PC-9 (cell line): ENCODE data around the gene MICA. TPM values are rescaled to one million over a fixed set of nuclear protein-coding genes. Genes with fewer than 3 reads are reported as not detected.

Source experiments
- BruUV-seq: library from RNA; stranded (reverse); fragments of 400-500 nt; replicated peaks from 2 replicates; lab custom pipeline; 2021; lab: Mats Ljungman, UMichigan
- CTCF ChIA-PET: fragments of 300-600 bp; sonication (Branson Sonifier 250); formaldehyde crosslinking; loops from one replicate; lab custom pipeline; 2022; ENCODE audit warnings: antibody characterized with exemption; lab: Charles Lee
- POLR2A ChIA-PET: fragments of 300-600 bp; sonication (Branson Sonifier 250); formaldehyde crosslinking; loops from one replicate; lab custom pipeline; 2022; ENCODE audit warnings: antibody characterized with exemption; ENCODE audit not compliant: unreplicated experiment; lab: Charles Lee
- DNase-seq, 2 experiments: peaks; one replicate each; pipeline versions ENCODE4 v3.0.0 to v3.0.0-alpha.2; 2015 to 2022; ENCODE audit warnings: mixed read lengths in 1 of 2
- H2AFZ ChIP-seq: fragments of 200-600 bp; sonication (generic); 2 replicates; pipeline ENCODE4 v1.8.1; 2017; ENCODE audit warnings: antibody characterized with exemption
- H3F3A ChIP-seq: fragments of 200-600 bp; sonication (generic); 2 replicates; pipeline ENCODE4 v1.8.1; 2017; ENCODE audit warnings: antibody characterized with exemption, mild to moderate bottlenecking, low read depth; ENCODE audit not compliant: insufficient read depth
- H3K27ac ChIP-seq: fragments of 200-600 bp; sonication (generic); 2 replicates; pipeline ENCODE4 v1.6.1; 2016; ENCODE audit warnings: mixed run types
- H3K27me3 ChIP-seq: fragments of 200-600 bp; sonication (generic); 2 replicates; pipeline ENCODE4 v1.6.1; 2016; ENCODE audit warnings: low read depth, mixed run types; ENCODE audit not compliant: insufficient read depth
- H3K36me3 ChIP-seq: fragments of 200-600 bp; sonication (generic); 2 replicates; pipeline ENCODE4 v1.6.1; 2016; ENCODE audit warnings: low read depth, mixed run types
- H3K4me1 ChIP-seq: fragments of 200-600 bp; sonication (generic); replicated peaks from 2 replicates; pipeline ENCODE4 v1.6.1; 2016; ENCODE audit warnings: mixed run types; ENCODE audit not compliant: insufficient read depth
- H3K4me2 ChIP-seq: fragments of 200-600 bp; sonication (generic); 2 replicates; pipeline ENCODE4 v1.6.1; 2017; ENCODE audit warnings: mixed run types
- H3K4me3 ChIP-seq: fragments of 200-600 bp; sonication (generic); 2 replicates; pipeline ENCODE4 v1.6.1; 2016; ENCODE audit warnings: mixed run types
- H3K79me2 ChIP-seq: fragments of 200-600 bp; sonication (generic); 2 replicates; pipeline ENCODE4 v1.6.1; 2017; ENCODE audit warnings: low read depth, mixed run types
- H3K9me2 ChIP-seq: fragments of 200-600 bp; sonication (generic); 2 replicates; pipeline ENCODE4 v1.8.1; 2017; ENCODE audit warnings: mild to moderate bottlenecking; ENCODE audit not compliant: insufficient read depth
- H3K9me3 ChIP-seq: fragments of 200-600 bp; sonication (generic); 2 replicates; pipeline ENCODE4 v1.8.1; 2016; ENCODE audit warnings: low read depth; ENCODE audit not compliant: insufficient read depth
- H4K20me1 ChIP-seq: fragments of 200-600 bp; sonication (generic); 2 replicates; pipeline ENCODE4 v1.8.1; 2017; ENCODE audit not compliant: insufficient read depth
- EZH2 ChIP-seq: fragments of 200-600 bp; sonication (generic); IDR thresholded peaks from 2 replicates; pipeline ENCODE4 v1.8.0; 2017; ENCODE audit warnings: antibody characterized with exemption, low read depth
- intact Hi-C: fragments of 100-400 bp; cut with micrococcal nuclease; formaldehyde crosslinking; loops from one replicate; pipeline ENCODE4 v1.10.0; 2022; ENCODE audit not compliant: unreplicated experiment
- total RNA-seq: library from RNA; stranded (reverse); gene quantifications from 2 replicates; pipeline ENCODE4 v1.2.3, GENCODE V29; 2021
- TF ChIP-seq, protein P1 (sequence below): fragments of 200-600 bp; sonication (generic); conservative IDR thresholded peaks from 2 replicates; pipeline ENCODE4 v1.6.1; 2017; ENCODE audit warnings: mixed run types, antibody characterized with exemption, mild to moderate bottlenecking, moderate library complexity

MICA gene
- total RNA-seq, 1 experiment from 2014 or later: 13.5 TPM

DNA sequence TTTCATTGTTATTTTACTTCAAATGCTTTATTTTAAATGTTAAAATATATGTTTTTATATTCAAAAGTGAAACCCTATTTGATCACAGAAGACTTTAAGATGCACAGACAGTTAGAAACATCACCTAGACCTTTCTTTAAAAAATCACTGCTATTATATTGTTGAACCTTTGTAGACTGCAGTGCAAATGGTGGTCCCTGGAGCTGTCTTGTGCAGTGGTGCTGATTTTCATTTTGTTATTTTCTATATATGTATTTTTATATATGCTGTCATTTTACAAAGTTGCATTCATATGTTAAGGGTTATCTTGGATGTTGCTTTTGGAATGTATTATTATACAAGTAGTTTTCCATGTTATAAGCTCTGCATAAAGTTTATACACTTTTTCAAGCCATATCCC is 27.7 kb upstream of the MICA start:
- no peaks in the 10 kb centered on the region for H4K20me1 ChIP-seq
- BruUV-seq: no TSS peak
- no peak overlapping the region for H3K4me3 ChIP-seq
- no peak for TF ChIP-seq EZH2
- TF ChIP-seq, protein P1, sequence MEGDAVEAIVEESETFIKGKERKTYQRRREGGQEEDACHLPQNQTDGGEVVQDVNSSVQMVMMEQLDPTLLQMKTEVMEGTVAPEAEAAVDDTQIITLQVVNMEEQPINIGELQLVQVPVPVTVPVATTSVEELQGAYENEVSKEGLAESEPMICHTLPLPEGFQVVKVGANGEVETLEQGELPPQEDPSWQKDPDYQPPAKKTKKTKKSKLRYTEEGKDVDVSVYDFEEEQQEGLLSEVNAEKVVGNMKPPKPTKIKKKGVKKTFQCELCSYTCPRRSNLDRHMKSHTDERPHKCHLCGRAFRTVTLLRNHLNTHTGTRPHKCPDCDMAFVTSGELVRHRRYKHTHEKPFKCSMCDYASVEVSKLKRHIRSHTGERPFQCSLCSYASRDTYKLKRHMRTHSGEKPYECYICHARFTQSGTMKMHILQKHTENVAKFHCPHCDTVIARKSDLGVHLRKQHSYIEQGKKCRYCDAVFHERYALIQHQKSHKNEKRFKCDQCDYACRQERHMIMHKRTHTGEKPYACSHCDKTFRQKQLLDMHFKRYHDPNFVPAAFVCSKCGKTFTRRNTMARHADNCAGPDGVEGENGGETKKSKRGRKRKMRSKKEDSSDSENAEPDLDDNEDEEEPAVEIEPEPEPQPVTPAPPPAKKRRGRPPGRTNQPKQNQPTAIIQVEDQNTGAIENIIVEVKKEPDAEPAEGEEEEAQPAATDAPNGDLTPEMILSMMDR: no peak
- no peaks in the 10 kb centered on the region for H3K9me3 ChIP-seq
- no peak overlapping the region for H3K4me2 ChIP-seq
- no peaks in the 10 kb centered on the region for H3K79me2 ChIP-seq
- no peak overlapping the region for H3K27ac ChIP-seq
- intact Hi-C loops: no loop called here
- DNase-seq: no peak
- no peaks in the 10 kb centered on the region for H3K9me2 ChIP-seq
- H3F3A ChIP-seq: no peaks in the 10 kb centered on the region
- H3K4me1 ChIP-seq: no peaks in the 10 kb centered on the region
- H2AFZ ChIP-seq: no peak overlapping the region
- no peaks in the 10 kb centered on the region for H3K36me3 ChIP-seq
- CTCF ChIA-PET: no interaction called here
- POLR2A ChIA-PET: no interaction called here
- peaks cover 42% of the 10 kb centered on the region; the same call in 1 of the 2 replicates for H3K27me3 ChIP-seq

DNA sequence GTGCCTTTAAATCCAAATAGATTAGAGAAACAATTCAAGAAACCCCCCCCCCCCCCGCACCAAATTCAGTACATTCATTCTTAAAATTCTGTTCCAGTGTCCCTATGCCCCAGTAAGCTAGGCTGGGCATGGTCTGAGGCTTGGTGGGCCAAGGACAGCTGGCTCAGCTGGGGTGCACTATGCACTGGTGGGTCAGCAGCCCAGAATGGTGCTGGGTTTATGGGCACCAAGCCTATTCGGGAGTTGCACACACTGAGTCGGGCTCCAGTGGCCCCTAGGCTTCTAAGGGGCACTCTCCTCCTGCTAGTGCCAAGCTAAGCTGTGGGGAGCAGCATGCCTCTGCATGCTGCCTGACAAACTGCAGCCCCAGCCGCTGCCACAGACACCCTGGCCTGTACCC is 26.4 kb upstream of the MICA start:
- no TSS peak for BruUV-seq
- CTCF ChIA-PET: interaction anchor here (0.6 kb wide), 1 partner anchor 308 kb away, joined by 3 read pairs; no protein-coding TSS in a partner anchor

DNA sequence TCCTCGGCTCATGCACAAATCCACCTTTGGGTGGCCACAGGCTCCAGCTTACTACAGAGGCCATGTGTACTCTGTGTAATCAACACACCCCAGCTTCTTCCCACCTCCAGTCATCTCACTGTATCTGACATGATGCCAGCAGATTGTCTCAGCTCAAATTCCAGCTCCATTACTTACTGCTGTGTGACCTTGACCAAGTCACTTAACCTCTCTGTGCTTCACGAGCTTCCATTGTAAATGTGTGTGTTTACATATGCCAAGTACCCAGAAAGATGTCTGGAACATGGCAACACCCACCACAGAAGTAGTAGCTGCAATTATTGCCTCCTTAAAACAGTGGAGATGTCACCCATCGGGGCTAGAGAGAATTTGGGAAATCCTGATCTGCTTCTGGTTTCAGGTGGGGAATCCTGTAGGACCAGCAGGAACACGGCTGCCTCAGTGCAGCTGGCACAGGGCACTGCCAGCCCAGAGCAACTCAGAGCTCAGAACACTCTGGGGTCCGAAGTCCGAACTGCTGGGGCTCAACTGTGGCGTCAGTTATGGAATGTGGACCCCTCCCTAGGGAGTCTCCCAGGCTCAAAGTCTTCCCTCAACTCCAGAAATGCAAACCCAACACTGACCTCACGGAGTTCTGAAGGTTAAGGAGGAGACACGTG is 25.2 kb upstream of the MICA start:
- H3K4me2 ChIP-seq: no peak overlapping the region
- no peak overlapping the region for H2AFZ ChIP-seq
- no peaks in the 10 kb centered on the region for H3F3A ChIP-seq
- H3K79me2 ChIP-seq: no peaks in the 10 kb centered on the region
- no peak overlapping the region for H3K27ac ChIP-seq
- DNase-seq: no peak
- no peaks in the 10 kb centered on the region for H3K4me1 ChIP-seq
- no peaks in the 10 kb centered on the region for H3K9me3 ChIP-seq
- ChIA-PET CTCF (no interaction called here), POLR2A (no interaction called here)
- no peak for TF ChIP-seq EZH2
- TF ChIP-seq, protein P1: no peak
- intact Hi-C loops: no loop called here
- BruUV-seq: no TSS peak
- no peaks in the 10 kb centered on the region for H3K36me3 ChIP-seq
- no peaks in the 10 kb centered on the region for H4K20me1 ChIP-seq
- no peaks in the 10 kb centered on the region for H3K9me2 ChIP-seq
- no peak overlapping the region for H3K4me3 ChIP-seq
- H3K27me3 ChIP-seq: peaks cover 29% of the 10 kb centered on the region; the same call in 1 of the 2 replicates

More for the DNA sequence above, 26.4 kb upstream of the MICA start:
- H3K27me3 ChIP-seq: peaks cover 39% of the 10 kb centered on the region; the same call in 1 of the 2 replicates
- no peaks in the 10 kb centered on the region for H3K36me3 ChIP-seq
- no peak overlapping the region for H3K4me3 ChIP-seq
- no peak overlapping the region for H3K27ac ChIP-seq
- H3F3A ChIP-seq: no peaks in the 10 kb centered on the region
- no peak overlapping the region for H3K4me2 ChIP-seq
- H3K9me3 ChIP-seq: no peaks in the 10 kb centered on the region
- no peaks in the 10 kb centered on the region for H4K20me1 ChIP-seq
- POLR2A ChIA-PET: no interaction called here
- intact Hi-C loops: no loop called here
- no peaks in the 10 kb centered on the region for H3K79me2 ChIP-seq
- no peak for DNase-seq
- TF ChIP-seq, protein P1: no peak
- no peak for TF ChIP-seq EZH2
- H2AFZ ChIP-seq: no peak overlapping the region
- H3K9me2 ChIP-seq: no peaks in the 10 kb centered on the region
- no peaks in the 10 kb centered on the region for H3K4me1 ChIP-seq
